ENCODE data around the gene TAB3. TPM values are rescaled to one million over a fixed set of nuclear protein-coding genes. Genes with fewer than 3 reads are reported as not detected.

The TAB3 gene
- total and polyA plus RNA-seq, 7 donors: 6.7 to 31.6 (median 17.4) TPM

DNA sequence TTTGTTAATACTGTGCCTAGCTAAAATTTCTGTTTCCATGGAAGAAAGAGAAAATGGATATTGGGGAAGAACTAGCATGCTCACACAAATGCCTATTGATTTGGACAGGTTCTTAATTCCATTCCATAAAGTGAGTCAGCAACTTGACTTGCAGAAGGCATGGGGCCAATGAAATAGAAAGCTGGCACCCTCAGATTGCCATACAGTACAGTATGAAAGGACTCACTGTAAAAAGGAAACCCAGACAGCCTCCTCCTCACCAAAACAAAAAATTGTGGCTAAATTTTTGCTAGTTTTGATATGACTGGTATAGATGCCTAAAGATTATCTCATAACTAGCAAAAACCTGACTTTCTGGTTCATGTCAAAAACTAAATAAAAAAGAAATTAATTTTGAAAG, 11.2 kb upstream of the TAB3 start:
- Histone ChIP-seq H3K27me3 (no peaks in the 10 kb centered on the region), H3K27ac (no peak overlapping the region), H3K36me3 (no peaks in the 10 kb centered on the region), H3K4me3 (no peak overlapping the region), H3K9me3 (no peaks in the 10 kb centered on the region), H3K4me1 (no peaks in the 10 kb centered on the region)
- DNase-seq: no peak
- TF ChIP-seq POLR2A (IDR thresholded peaks at IDR 0.05): no peak
- no peak for TF ChIP-seq EP300 (IDR thresholded peaks at IDR 0.05)
- TF ChIP-seq, protein P1, sequence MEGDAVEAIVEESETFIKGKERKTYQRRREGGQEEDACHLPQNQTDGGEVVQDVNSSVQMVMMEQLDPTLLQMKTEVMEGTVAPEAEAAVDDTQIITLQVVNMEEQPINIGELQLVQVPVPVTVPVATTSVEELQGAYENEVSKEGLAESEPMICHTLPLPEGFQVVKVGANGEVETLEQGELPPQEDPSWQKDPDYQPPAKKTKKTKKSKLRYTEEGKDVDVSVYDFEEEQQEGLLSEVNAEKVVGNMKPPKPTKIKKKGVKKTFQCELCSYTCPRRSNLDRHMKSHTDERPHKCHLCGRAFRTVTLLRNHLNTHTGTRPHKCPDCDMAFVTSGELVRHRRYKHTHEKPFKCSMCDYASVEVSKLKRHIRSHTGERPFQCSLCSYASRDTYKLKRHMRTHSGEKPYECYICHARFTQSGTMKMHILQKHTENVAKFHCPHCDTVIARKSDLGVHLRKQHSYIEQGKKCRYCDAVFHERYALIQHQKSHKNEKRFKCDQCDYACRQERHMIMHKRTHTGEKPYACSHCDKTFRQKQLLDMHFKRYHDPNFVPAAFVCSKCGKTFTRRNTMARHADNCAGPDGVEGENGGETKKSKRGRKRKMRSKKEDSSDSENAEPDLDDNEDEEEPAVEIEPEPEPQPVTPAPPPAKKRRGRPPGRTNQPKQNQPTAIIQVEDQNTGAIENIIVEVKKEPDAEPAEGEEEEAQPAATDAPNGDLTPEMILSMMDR (IDR thresholded peaks at IDR 0.05): no peak
- TF ChIP-seq POLR2AphosphoS5 (IDR thresholded peaks at IDR 0.05): no peak
- intact Hi-C loops (cut with DNase I): no loop called here

GRCh38 chrX:30898886-30899285, 9.8 kb upstream of the TAB3 start:
- 68 to 85% methylated on average over 5 of the region's 5 CpGs for WGBS, 2 donors

DNA sequence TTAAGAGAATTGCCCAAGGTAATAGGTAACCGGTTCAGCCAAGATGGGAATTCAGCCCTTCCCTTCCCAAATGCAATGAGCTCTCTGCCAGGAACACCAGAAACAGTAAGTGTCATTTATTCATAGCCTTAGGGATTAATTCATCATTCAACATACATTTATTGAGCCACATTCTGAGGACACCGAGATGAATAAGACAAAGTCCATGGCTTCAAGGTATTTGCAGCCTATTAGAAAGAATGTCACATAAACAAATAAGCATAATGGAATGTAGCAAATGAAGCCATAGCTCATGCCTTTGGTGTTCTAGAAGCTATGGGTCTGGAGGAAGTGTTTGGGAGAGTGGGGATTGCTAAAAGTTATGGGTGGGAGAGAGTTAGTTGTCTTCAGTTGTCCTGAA, 6.3 kb upstream of the TAB3 start:
- Histone ChIP-seq H3K4me3 (no peak overlapping the region), H3K9me3 (no peaks in the 10 kb centered on the region), H3K27me3 (no peaks in the 10 kb centered on the region), H3K4me1 (no peaks in the 10 kb centered on the region), H3K36me3 (no peaks in the 10 kb centered on the region), H3K27ac (no peak overlapping the region)
- intact Hi-C loops (cut with DNase I): no loop called here
- WGBS, 2 donors: 66 to 81% methylated on average over 2 of the region's 2 CpGs
- no peak for DNase-seq
- TF ChIP-seq EP300 (IDR thresholded peaks at IDR 0.05): no peak
- TF ChIP-seq, protein P1 (IDR thresholded peaks at IDR 0.05): no peak
- no peak for TF ChIP-seq POLR2A (IDR thresholded peaks at IDR 0.05)

More at GRCh38 chrX:30898886-30899285, 9.8 kb upstream of the TAB3 start:
- Histone ChIP-seq H3K27me3 (no peaks in the 10 kb centered on the region), H3K4me3 (no peak overlapping the region), H3K4me1 (no peaks in the 10 kb centered on the region), H3K27ac (no peak overlapping the region), H3K9me3 (no peaks in the 10 kb centered on the region), H3K36me3 (no peaks in the 10 kb centered on the region)
- TF ChIP-seq POLR2A (IDR thresholded peaks at IDR 0.05) (no peak), EP300 (IDR thresholded peaks at IDR 0.05) (no peak), POLR2AphosphoS5 (IDR thresholded peaks at IDR 0.05) (no peak)
- TF ChIP-seq, protein P1 (IDR thresholded peaks at IDR 0.05): no peak
- intact Hi-C loops (cut with DNase I): no loop called here
- no peak for DNase-seq

DNA sequence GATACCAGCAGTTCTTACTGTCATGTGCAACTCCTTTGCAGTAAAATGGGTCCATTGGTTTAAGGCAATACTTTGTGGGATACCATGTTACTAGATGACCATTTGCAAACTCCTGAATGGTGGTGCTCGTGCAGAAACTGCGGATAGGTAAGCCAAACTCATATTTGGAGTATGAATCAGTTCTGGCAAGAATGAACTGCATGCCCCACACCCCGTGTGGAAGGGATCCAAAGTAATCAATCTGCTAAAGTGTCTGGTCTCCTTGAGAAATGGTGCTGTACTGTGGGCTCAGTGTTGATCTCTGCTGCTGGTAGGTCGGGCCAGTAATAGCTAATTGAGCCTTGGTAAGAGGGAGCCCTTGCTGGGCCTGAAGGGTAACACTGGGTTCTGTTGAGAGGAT, 4.2 kb upstream of the TAB3 start:
- H3K36me3 ChIP-seq: no peaks in the 10 kb centered on the region
- no peaks in the 10 kb centered on the region for H3K9me3 ChIP-seq
- peaks cover 0 to 3% (median under 1%) of the 10 kb centered on the region in 4 donors for H3K4me1 ChIP-seq
- no peak overlapping the region for H3K4me3 ChIP-seq
- 76 to 86% methylated on average over 4 of the region's 4 CpGs for WGBS, 2 donors
- intact Hi-C loops (cut with DNase I): no loop called here
- no peak for TF ChIP-seq POLR2A (IDR thresholded peaks at IDR 0.05)
- TF ChIP-seq, protein P1 (IDR thresholded peaks at IDR 0.05): no peak
- TF ChIP-seq POLR2AphosphoS5 (IDR thresholded peaks at IDR 0.05): no peak
- no peak for TF ChIP-seq EP300 (IDR thresholded peaks at IDR 0.05)
- H3K27ac ChIP-seq: no peak overlapping the region
- DNase-seq: no peak
- no peaks in the 10 kb centered on the region for H3K27me3 ChIP-seq

GRCh38 chrX:30892591-30892990, 3.5 kb upstream of the TAB3 start:
- Histone ChIP-seq H3K9me3 (no peaks in the 10 kb centered on the region), H3K27ac (no peak overlapping the region), H3K27me3 (no peaks in the 10 kb centered on the region), H3K36me3 (no peaks in the 10 kb centered on the region), H3K4me1 (peaks cover 0 to 9% (median 6%) of the 10 kb centered on the region in 4 donors), H3K4me3 (no peak overlapping the region)
- TF ChIP-seq, protein P1 (IDR thresholded peaks at IDR 0.05): no peak
- TF ChIP-seq POLR2AphosphoS5 (IDR thresholded peaks at IDR 0.05): no peak
- TF ChIP-seq EP300 (IDR thresholded peaks at IDR 0.05): no peak
- TF ChIP-seq POLR2A (IDR thresholded peaks at IDR 0.05): no peak
- DNase-seq: no peak
- 22 to 48% methylated on average over 1 of the region's 1 CpG for WGBS, 2 donors
- intact Hi-C loops (cut with DNase I): no loop called here
